RWPE1 (cell line): ENCODE results near the gene PDSS2.
A peak's percentile ranks its signal among the peaks of the same experiment; 100 is the strongest.

Source experiments
- CTCF ChIA-PET: fragments of 350-600 bp; sonication (Branson Sonifier 250); formaldehyde crosslinking; extraction: SDS; loops from one replicate; lab custom pipeline; 2021; lab: Yijun Ruan, JAX
- POLR2A ChIA-PET: fragments of 400-600 bp; formaldehyde crosslinking; extraction: SDS; loops from one replicate; lab custom pipeline; 2020; ENCODE audit warnings: antibody characterized with exemption; ENCODE audit not compliant: low non-redundant PET; lab: Yijun Ruan, JAX
- DNase-seq: peaks from one replicate; pipeline ENCODE4 v3.0.0; 2012; ENCODE audit warnings: low spot score
- H3K27ac ChIP-seq: fragments of 450-650 bp; 2 replicates; pipeline ENCODE4 v1.5.1; 2017
- TF ChIP-seq, protein P1 (sequence below): fragments of 450-650 bp; conservative IDR thresholded peaks from 2 replicates; pipeline ENCODE4 v1.5.1; 2017; ENCODE audit warnings: low read depth, mild to moderate bottlenecking

PDSS2 gene

DNA sequence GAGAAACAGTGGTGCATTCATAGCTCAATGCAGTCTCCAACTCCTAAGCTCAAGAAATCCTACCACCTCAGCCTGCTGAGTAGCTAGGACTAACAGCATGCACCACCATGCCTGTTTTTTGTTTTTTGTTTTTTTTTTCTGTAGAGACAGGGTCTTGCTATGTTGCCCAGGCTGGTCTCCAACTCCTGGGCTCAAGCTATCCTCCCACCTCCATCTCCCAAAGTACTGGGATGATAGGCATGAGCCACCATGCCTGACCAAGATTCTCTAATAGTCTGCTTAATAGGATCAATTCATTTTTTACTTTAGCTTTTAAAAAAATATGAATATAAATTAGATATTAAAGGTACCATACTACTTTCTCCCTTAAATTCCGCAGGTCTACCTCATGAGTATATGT is 191.7 kb downstream of the PDSS2 start:
- DNase-seq: no peak
- TF ChIP-seq, protein P1, sequence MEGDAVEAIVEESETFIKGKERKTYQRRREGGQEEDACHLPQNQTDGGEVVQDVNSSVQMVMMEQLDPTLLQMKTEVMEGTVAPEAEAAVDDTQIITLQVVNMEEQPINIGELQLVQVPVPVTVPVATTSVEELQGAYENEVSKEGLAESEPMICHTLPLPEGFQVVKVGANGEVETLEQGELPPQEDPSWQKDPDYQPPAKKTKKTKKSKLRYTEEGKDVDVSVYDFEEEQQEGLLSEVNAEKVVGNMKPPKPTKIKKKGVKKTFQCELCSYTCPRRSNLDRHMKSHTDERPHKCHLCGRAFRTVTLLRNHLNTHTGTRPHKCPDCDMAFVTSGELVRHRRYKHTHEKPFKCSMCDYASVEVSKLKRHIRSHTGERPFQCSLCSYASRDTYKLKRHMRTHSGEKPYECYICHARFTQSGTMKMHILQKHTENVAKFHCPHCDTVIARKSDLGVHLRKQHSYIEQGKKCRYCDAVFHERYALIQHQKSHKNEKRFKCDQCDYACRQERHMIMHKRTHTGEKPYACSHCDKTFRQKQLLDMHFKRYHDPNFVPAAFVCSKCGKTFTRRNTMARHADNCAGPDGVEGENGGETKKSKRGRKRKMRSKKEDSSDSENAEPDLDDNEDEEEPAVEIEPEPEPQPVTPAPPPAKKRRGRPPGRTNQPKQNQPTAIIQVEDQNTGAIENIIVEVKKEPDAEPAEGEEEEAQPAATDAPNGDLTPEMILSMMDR: no peak
- ChIA-PET POLR2A (interaction anchor here (0.6 kb wide), 1 partner anchor 97 kb away, joined by 4 read pairs; no protein-coding TSS in a partner anchor), CTCF (no interaction called here)
- H3K27ac ChIP-seq: no peak overlapping the region

DNA sequence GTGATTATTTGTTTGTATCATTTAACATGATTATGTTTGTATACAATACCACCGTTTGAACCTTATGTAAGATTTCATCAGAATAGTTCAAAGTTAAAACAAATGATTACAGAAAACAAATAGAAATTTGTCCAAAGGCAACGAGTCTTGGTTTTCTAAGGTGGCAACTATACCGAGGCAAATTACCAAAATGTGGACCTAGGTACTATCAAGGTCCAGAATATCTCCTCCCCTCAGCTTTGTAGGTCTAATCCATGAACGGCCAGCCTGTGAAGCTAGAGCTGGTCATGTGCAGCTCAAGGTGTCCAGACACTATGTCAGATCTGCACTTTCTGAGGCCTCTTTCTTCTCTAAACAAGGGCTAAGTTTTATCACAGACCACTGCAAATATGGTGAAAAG is 192.4 kb downstream of the PDSS2 start:
- no peak for DNase-seq
- CTCF ChIA-PET: no interaction called here
- TF ChIP-seq, protein P1: no peak
- POLR2A ChIA-PET: no interaction called here
- no peak overlapping the region for H3K27ac ChIP-seq

DNA sequence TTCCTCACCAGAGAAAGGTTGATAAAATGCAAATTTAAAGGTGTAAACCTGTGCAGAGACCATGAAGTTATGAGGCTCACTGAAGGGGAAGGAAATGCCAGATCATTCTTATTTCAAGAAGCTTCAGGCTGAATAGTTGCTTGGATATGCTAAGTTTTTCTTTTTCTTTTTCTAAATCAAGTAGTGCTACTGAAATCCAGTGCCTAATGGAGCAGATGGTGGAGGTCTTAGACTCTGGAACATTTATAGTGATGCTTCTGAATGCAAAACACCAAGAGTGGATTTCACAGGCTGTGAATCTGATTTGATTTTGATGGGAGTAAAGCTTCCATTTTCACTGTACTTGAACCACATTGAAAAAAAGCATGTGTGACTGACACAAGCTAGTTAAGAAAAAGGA is 192.8 kb downstream of the PDSS2 start:
- DNase-seq: no peak
- H3K27ac ChIP-seq: no peak overlapping the region
- TF ChIP-seq, protein P1: no peak
- POLR2A ChIA-PET: no interaction called here
- CTCF ChIA-PET: no interaction called here

DNA sequence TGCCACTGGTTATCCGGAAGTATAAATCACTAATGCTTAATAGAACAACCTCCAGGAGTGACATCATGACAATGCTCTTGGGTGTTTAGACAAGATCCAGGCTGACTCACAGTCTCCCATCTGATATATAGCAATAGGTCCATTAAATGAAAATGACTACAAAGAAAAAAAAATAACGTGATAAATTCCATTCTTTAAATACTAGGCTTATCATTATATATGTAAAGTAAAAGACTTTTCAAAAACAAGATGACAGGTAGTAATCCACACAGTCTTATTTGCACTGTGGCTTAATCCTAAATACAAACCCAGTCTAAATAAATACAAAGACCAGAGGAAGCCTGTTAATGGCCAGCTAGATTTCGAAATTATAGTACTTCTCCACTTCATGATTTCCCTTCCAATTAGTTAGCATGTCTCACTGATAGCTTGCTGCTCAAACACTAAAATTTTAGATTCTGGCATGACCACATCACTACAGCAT is 195.0 kb downstream of the PDSS2 start:
- peak; percentile 64 for DNase-seq
- TF ChIP-seq, protein P1: no peak
- CTCF ChIA-PET: interaction anchor here (0.6 kb wide), 1 partner anchor 225 kb away, joined by 3 read pairs; no protein-coding TSS in a partner anchor
- no peak overlapping the region for H3K27ac ChIP-seq
- POLR2A ChIA-PET: no interaction called here

DNA sequence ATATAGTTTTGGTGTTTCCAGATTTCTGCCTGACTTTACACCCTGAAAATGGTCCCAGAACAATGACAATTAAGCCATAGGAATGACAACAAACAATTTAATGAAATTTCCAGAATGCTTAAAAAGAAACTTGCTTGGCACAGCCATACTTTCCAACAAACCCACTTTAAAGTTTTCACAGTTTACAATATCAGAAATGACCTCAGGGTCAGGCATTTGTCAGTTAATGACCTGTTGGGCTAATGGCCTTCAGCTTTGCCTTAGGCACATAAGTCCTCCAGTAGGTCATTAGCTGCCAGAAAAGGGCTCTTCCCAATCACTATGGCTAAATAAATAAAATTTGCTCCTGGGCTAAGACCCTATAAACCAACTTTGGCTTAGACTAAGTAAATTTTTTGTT is 199.4 kb downstream of the PDSS2 start:
- POLR2A ChIA-PET: no interaction called here
- no peak for DNase-seq
- CTCF ChIA-PET: interaction anchor here (0.6 kb wide), 1 partner anchor 56 kb away, joined by 5 read pairs; no protein-coding TSS in a partner anchor
- TF ChIP-seq, protein P1: no peak
- H3K27ac ChIP-seq: no peak overlapping the region

DNA sequence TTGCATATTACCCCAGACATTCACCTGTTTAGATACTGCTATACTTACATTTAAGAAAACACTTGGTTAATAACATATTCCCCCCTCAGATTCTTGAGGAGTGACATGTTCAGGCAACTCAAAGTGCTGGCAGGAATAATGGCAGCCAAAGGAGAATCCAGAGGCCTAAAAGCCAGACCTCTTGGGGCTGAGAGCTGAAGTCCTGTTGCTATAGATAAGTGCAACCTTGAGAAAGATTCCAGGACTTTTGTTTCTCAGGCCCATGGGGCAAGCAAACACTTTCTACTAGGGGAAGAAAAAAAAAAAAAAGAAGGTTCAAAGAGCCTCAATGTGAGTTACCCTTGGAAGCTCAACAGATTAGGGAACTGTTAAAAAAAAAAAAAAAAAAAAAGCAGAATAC is 211.2 kb downstream of the PDSS2 start:
- CTCF ChIA-PET: interaction anchor here (0.7 kb wide), 1 partner anchor 147 kb away, joined by 4 read pairs; no protein-coding TSS in a partner anchor
- H3K27ac ChIP-seq: peak overlapping the region; percentile 97
- no peak for DNase-seq
- POLR2A ChIA-PET: no interaction called here
- TF ChIP-seq, protein P1: no peak
